Renal cortical epithelial cell (primary cell): ENCODE measurements around the gene KYNU. TPM values are rescaled to one million over a fixed set of nuclear protein-coding genes. Genes with fewer than 3 reads are reported as not detected.
A peak's percentile ranks its signal among the peaks of the same experiment; 100 is the strongest.

Experiments
- DNase-seq: peaks from one replicate; pipeline ENCODE4 v3.0.0-alpha.2; 2011; ENCODE audit warnings: low read depth
- total RNA-seq: library from RNA; depleted of rRNA; stranded (reverse); fragments of >200 nt; gene quantifications from 2 replicates; pipeline ENCODE4 v1.2.3, GENCODE V29; 2014

The KYNU gene
- total RNA-seq, 1 donor from 2014 or later = 1.6 TPM

- peak; percentile 53 for DNase-seq
These were observed 88.0 kb downstream of the KYNU start for GRCh38 chr2:142965443-142965842.

- DNase-seq = no peak
These were observed 88.8 kb downstream of the KYNU start for GRCh38 chr2:142966284-142966683.

- DNase-seq = no peak
These were observed 89.6 kb downstream of the KYNU start for GRCh38 chr2:142967060-142967459.

- DNase-seq = peak; percentile 36
These were observed 95.8 kb downstream of the KYNU start for GRCh38 chr2:142973160-142973821.

- no peak for DNase-seq
These were observed 96.4 kb downstream of the KYNU start for GRCh38 chr2:142973822-142974207.

GRCh38 chr2:142974288-142975024, 97.0 kb downstream of the KYNU start:
- DNase-seq = peak; percentile 91

GRCh38 chr2:142975239-142975638, 97.8 kb downstream of the KYNU start:
- no peak for DNase-seq

- peak; percentile 57 for DNase-seq
These were observed 103.0 kb downstream of the KYNU start for GRCh38 chr2:142980246-142981068.

- no peak for DNase-seq
These were observed 103.6 kb downstream of the KYNU start for GRCh38 chr2:142981069-142981378.

- no peak for DNase-seq
These were observed 104.3 kb downstream of the KYNU start for GRCh38 chr2:142981756-142982155.

- DNase-seq = no peak
These were observed 105.7 kb downstream of the KYNU start for GRCh38 chr2:142983174-142983573.

- DNase-seq = no peak
These were observed 107.2 kb downstream of the KYNU start for GRCh38 chr2:142984657-142985056.

- no peak for DNase-seq
These were observed 109.6 kb downstream of the KYNU start for GRCh38 chr2:142987044-142987443.

- peak; percentile 81 for DNase-seq
These were observed 112.1 kb downstream of the KYNU start for GRCh38 chr2:142989273-142990204.

GRCh38 chr2:142991295-142991694, 113.8 kb downstream of the KYNU start:
- DNase-seq = no peak

- DNase-seq = peak; percentile 28
These were observed 115.4 kb downstream of the KYNU start for GRCh38 chr2:142992840-142993239.

GRCh38 chr2:142993771-142994170, 116.3 kb downstream of the KYNU start:
- no peak for DNase-seq

- no peak for DNase-seq
These were observed 117.2 kb downstream of the KYNU start for GRCh38 chr2:142994665-142995064.

- DNase-seq = no peak
These were observed 119.8 kb downstream of the KYNU start for GRCh38 chr2:142997231-142997630.

GRCh38 chr2:143000599-143000998, 123.1 kb downstream of the KYNU start:
- DNase-seq = no peak

- peak; percentile 80 for DNase-seq
These were observed 124.0 kb downstream of the KYNU start for GRCh38 chr2:143001501-143001900.

- no peak for DNase-seq
These were observed 138.2 kb downstream of the KYNU start for GRCh38 chr2:143015656-143016055.
